Small intestine (tissue), 7 donors: Measurements from ENCODE around the gene MTM1. TPM values are rescaled to one million over a fixed set of nuclear protein-coding genes. Genes with fewer than 3 reads are reported as not detected.

Experiments
- DNase-seq, 2 donors: peaks; one replicate each; pipeline versions ENCODE4 v3.0.0 to v3.0.0-alpha.2; 2013
- FAIRE-seq: peaks from 2 replicates; lab custom pipeline; 2012; peaks lifted over from hg19 to GRCh38; lab: Jason Lieb, UNC
- H3K27ac ChIP-seq, 3 donors: one replicate each; pipeline ENCODE4 v1.5.1; 2013; ENCODE audit warnings: low read length in 2 of 3, mild to moderate bottlenecking in 2 of 3, control low read depth in 1 of 3, inconsistent platforms in 1 of 3, low read depth in 1 of 3, moderate library complexity in 1 of 3
- H3K27me3 ChIP-seq, 3 donors: one replicate each; pipeline ENCODE4 v1.6.1; 2013; ENCODE audit warnings: low read length in 3 of 3, inconsistent platforms in 1 of 3; ENCODE audit not compliant: control insufficient read depth in 3 of 3, insufficient read depth in 3 of 3
- H3K36me3 ChIP-seq, 3 donors: one replicate each; pipeline ENCODE4 v1.6.1; 2013; ENCODE audit warnings: low read length in 3 of 3, inconsistent platforms in 1 of 3, low read depth in 1 of 3, mild to moderate bottlenecking in 1 of 3, moderate library complexity in 1 of 3; ENCODE audit not compliant: control insufficient read depth in 3 of 3, insufficient read depth in 2 of 3
- H3K4me1 ChIP-seq, 3 donors: one replicate each; pipeline ENCODE4 v1.6.1; 2013; ENCODE audit warnings: low read length in 2 of 3, inconsistent platforms in 1 of 3, low read depth in 1 of 3, mild to moderate bottlenecking in 1 of 3, moderate library complexity in 1 of 3; ENCODE audit not compliant: control insufficient read depth in 3 of 3, insufficient read depth in 2 of 3
- H3K4me3 ChIP-seq, 3 donors: one replicate each; pipeline ENCODE4 v1.5.1; 2013; ENCODE audit warnings: low read length in 3 of 3, control low read depth in 1 of 3, inconsistent platforms in 1 of 3, low read depth in 1 of 3, mild to moderate bottlenecking in 1 of 3, moderate library complexity in 1 of 3
- H3K9me3 ChIP-seq, 2 donors: one replicate each; pipeline ENCODE4 v1.6.1; 2013; ENCODE audit warnings: low read depth in 1 of 2, low read length in 1 of 2; ENCODE audit not compliant: control insufficient read depth in 2 of 2, insufficient read depth in 1 of 2
- WGBS, 3 donors: extraction: QIAGEN DNeasy Blood & Tissue Kit; methylation state at CpG; one replicate each; pipeline ENCODE4 v1.1.7; 2013; 5-methylcytosine and 5-hydroxymethylcytosine counted together
- polyA plus RNA-seq, 4 donors: library from polyadenylated mRNA; stranded (reverse) in 3 of 4; unstranded in 1 of 4; fragments of 200-250 nt in 3 of 4; fragments of 120-200 nt in 1 of 4; gene quantifications; one replicate each; pipeline versions ENCODE4 v1.2.1 to v1.2.3, GENCODE V29; 2013
- donor health status: healthy with polysubstance abuse.
- donor health status: control.
- donor health status: control.
- donor health status: Bipolar disorder and iron deficiency.
- donor health status: healthy.

The MTM1 gene
- polyA plus RNA-seq, 4 donors = 7.1 to 16.9 (median 11.9) TPM

GRCh38 chrX:150574559-150575418, 6.4 kb downstream of the MTM1 start:
- Histone ChIP-seq H3K4me3 (no peak overlapping the region), H3K36me3 (peaks cover 0 to 5% (median 0%) of the 10 kb centered on the region in 3 donors), H3K27me3 (no peaks in the 10 kb centered on the region), H3K9me3 (peaks cover 0 to 3% of the 10 kb centered on the region in 2 donors), H3K4me1 (peaks cover 0 to 27% (median 10%) of the 10 kb centered on the region in 3 donors), H3K27ac (peak overlapping the region in 1 of 3 donors; percentile 45)
- 46 to 69% (median 68%) methylated on average over 13 of the region's 13 CpGs for WGBS, 3 donors
- FAIRE-seq (peak; percentile 5), DNase-seq (no peak)

GRCh38 chrX:150575419-150575814, 7.0 kb downstream of the MTM1 start:
- H3K9me3 ChIP-seq = peaks cover 0 to 3% of the 10 kb centered on the region in 2 donors
- 43 to 70% (median 59%) methylated on average over 5 of the region's 5 CpGs for WGBS, 3 donors
- H3K4me1 ChIP-seq = peaks cover 0 to 21% (median 10%) of the 10 kb centered on the region in 3 donors
- peaks cover 0 to 5% (median 0%) of the 10 kb centered on the region in 3 donors for H3K36me3 ChIP-seq
- no peak overlapping the region for H3K4me3 ChIP-seq
- no peaks in the 10 kb centered on the region for H3K27me3 ChIP-seq
- no peak for FAIRE-seq
- no peak for DNase-seq
- peak overlapping the region in 1 of 3 donors; percentile 45 for H3K27ac ChIP-seq

GRCh38 chrX:150577174-150577573, 8.8 kb downstream of the MTM1 start:
- Histone ChIP-seq H3K9me3 (peaks cover 0 to 3% of the 10 kb centered on the region in 2 donors), H3K27ac (no peak overlapping the region), H3K36me3 (peaks cover 0 to 5% (median 0%) of the 10 kb centered on the region in 3 donors), H3K4me3 (no peak overlapping the region), H3K27me3 (no peaks in the 10 kb centered on the region), H3K4me1 (peaks cover 0 to 9% (median 9%) of the 10 kb centered on the region in 3 donors)
- FAIRE-seq = no peak
- peak in 1 of 2 donors; percentile 25 for DNase-seq
- WGBS, 3 donors = 7 to 69% (median 30%) methylated on average over 1 of the region's 1 CpG

GRCh38 chrX:150581093-150581775, 12.8 kb downstream of the MTM1 start:
- no peak overlapping the region for H3K4me3 ChIP-seq
- H3K4me1 ChIP-seq = no peaks in the 10 kb centered on the region
- no peak overlapping the region for H3K27ac ChIP-seq
- 78 to 81% (median 80%) methylated on average over 4 of the region's 4 CpGs for WGBS, 3 donors
- peaks cover 0 to 2% (median 0%) of the 10 kb centered on the region in 3 donors for H3K36me3 ChIP-seq
- DNase-seq (no peak), FAIRE-seq (no peak)
- peaks cover 0 to 3% of the 10 kb centered on the region in 2 donors for H3K9me3 ChIP-seq
- H3K27me3 ChIP-seq = no peaks in the 10 kb centered on the region

GRCh38 chrX:150582338-150582948, 14.0 kb downstream of the MTM1 start:
- Histone ChIP-seq H3K36me3 (peaks cover 0 to 2% (median 0%) of the 10 kb centered on the region in 3 donors), H3K27ac (no peak overlapping the region), H3K4me3 (no peak overlapping the region), H3K4me1 (no peaks in the 10 kb centered on the region), H3K9me3 (peaks cover 0 to 3% of the 10 kb centered on the region in 2 donors), H3K27me3 (no peaks in the 10 kb centered on the region)
- DNase-seq (peak in 1 of 2 donors; percentile 15), FAIRE-seq (no peak)

GRCh38 chrX:150587585-150588503, 19.4 kb downstream of the MTM1 start:
- Histone ChIP-seq H3K27me3 (no peaks in the 10 kb centered on the region), H3K27ac (no peak overlapping the region), H3K9me3 (no peaks in the 10 kb centered on the region), H3K36me3 (no peaks in the 10 kb centered on the region), H3K4me3 (no peak overlapping the region), H3K4me1 (no peaks in the 10 kb centered on the region)
- peak in 1 of 2 donors; percentile 16 for DNase-seq
- 65 to 81% (median 77%) methylated on average over 8 of the region's 8 CpGs for WGBS, 3 donors
- peak; percentile 53 for FAIRE-seq

- Histone ChIP-seq H3K4me3 (no peak overlapping the region), H3K27ac (no peak overlapping the region), H3K36me3 (peaks cover 0 to 7% (median 2%) of the 10 kb centered on the region in 3 donors), H3K4me1 (no peaks in the 10 kb centered on the region), H3K27me3 (no peaks in the 10 kb centered on the region), H3K9me3 (no peaks in the 10 kb centered on the region)
- no peak for DNase-seq
- no peak for FAIRE-seq
- 72 to 75% (median 74%) methylated on average over 1 of the region's 1 CpG for WGBS, 3 donors
These were observed 26.2 kb downstream of the MTM1 start for GRCh38 chrX:150594584-150594983.
